Measurements from ENCODE around the gene ZMIZ1.

GRCh38 chr10:79176052-79176501 lies 107.3 kb downstream of the ZMIZ1 start:
- TF ChIP-seq REST (IDR thresholded peaks at IDR 0.05; ENCODE audit: insufficient read depth in 1 of 2, low read depth in 2 of 2, low read length in 2 of 2) (no peak), POLR2AphosphoS5 (IDR thresholded peaks at IDR 0.05; ENCODE audit: low read depth, low read length) (no peak), TAF1 (IDR thresholded peaks at IDR 0.05; ENCODE audit: borderline replicate concordance, insufficient read depth, low read length) (no peak), SIN3A (IDR thresholded peaks at IDR 0.05; ENCODE audit: borderline replicate concordance, insufficient read depth, low read length) (no peak), FOXP2 (optimal IDR thresholded peaks at IDR 0.05; ENCODE audit: borderline replicate concordance, extremely low read depth, extremely low read length, insufficient read depth) (no peak)
